Fibroblast of mammary gland (primary cell): ENCODE measurements around the gene BMP10.

ENCODE experiments used
- DNase-seq: peaks from one replicate; pipeline ENCODE4 v3.0.0-alpha.2; 2010; ENCODE audit warnings: low read depth
- H3K4me3 ChIP-seq: 2 replicates; pipeline ENCODE4 v1.5.1; 2011; ENCODE audit warnings: low read depth, mild to moderate bottlenecking, low read length, moderate library complexity; ENCODE audit not compliant: control insufficient read depth
- CTCF ChIP-seq: conservative IDR thresholded peaks from 2 replicates; pipeline ENCODE4 v1.5.1; 2011; ENCODE audit warnings: low read depth, low read length, inconsistent platforms; ENCODE audit not compliant: control insufficient read depth, insufficient read depth

Gene BMP10

GRCh38 chr2:68889500-68889899 lies 18.3 kb upstream of the BMP10 start:
- TF ChIP-seq CTCF = no peak
- no peak overlapping the region for H3K4me3 ChIP-seq
- DNase-seq = no peak

DNA sequence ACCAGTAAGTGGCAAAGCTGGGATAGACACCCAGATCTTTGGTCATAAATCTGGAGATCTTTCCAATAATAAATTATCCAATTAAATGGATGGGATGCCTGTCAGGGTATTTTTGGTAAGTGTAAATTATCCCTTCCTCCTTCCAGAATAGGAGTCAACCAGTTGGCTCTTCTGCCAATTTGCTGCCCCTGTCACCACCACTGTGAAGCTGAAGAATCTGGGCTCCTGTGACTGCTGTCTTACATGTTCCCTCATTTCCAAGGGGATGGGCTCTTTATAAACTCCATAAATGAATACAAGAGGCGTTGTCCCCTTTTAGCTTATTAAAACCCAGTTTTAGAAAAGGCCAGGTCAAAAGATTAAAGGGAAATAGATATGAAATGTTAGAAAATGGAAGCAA lies 17.8 kb upstream of the BMP10 start:
- DNase-seq = no peak
- TF ChIP-seq CTCF = no peak
- H3K4me3 ChIP-seq = no peak overlapping the region

DNA sequence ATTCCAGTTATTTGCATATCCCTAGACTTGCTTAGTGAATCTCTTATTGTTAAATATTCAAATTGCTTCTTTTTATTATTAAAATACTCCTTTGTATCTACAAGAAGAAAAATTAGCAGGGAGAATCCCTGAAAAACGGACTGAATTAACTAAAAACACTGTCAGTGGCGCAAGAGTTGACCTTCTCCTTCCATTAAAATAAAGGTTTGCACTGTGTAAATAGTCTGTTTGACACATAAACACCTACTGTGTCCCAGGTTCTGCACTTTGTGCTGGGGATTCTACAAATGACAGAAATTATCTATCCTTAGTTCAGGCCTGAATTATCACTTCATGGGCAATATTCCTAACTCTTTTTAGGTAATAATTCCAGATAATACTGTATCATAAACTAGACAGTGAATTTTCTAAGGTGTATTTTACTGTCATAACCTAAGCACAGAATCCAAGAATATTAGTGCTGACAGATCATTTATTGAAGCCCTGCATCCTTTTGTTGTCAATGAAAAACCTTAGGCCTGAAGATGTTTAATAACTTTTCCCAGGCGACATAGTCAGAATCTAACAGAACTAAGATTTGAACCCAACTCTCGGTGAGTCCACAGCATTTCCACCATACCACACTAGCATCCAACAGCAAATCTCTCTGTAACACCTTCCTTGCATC lies 17.0 kb upstream of the BMP10 start:
- H3K4me3 ChIP-seq = no peak overlapping the region
- no peak for TF ChIP-seq CTCF
- no peak for DNase-seq

DNA sequence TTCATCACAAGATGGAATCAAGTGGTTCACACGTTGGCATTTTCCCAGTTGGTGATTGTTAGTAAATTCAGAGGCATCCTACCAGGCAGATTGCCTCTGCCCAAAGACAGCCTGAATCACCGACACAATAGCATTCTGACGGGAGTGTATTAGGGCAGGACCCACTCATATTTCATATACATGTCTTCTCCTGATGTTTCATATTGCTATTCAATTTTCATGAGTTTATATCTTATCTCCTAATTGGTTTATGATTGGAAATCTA lies 14.5 kb upstream of the BMP10 start:
- TF ChIP-seq CTCF = no peak
- no peak for DNase-seq
- no peak overlapping the region for H3K4me3 ChIP-seq

DNA sequence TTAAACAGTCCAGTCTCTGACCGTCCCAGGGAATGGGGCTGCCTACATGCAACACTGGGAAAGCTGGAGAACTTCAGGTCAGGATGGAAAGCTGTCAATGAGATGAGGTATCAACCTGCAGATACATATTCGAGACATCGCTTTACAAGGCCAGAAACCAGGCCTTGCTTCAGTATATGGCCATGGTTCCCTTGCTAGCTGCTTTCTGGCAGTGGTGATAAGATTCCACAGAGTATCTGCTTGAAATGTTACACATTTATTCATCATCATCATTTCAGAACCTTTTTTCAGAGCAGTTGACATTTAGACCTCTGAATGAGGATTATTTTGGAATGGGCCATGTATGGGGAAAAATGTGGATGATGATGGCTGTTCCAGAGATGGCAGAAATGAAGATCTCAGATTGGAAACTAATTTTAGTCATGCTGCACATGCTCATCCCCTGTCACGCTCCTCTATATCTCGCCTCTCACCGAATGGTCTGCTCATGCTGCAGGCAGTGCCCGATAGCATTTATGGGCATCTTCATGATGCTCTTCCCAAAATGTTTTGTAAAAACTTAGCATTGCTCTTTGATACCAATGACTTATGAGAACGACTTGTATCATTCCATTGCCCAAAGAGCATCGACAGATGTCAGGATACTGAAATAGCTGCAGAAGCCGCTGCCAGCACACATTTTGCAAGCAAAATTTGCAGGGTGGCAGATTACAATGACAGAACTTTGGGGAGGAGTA lies 14.0 kb upstream of the BMP10 start:
- H3K4me3 ChIP-seq = no peak overlapping the region
- DNase-seq = no peak
- no peak for TF ChIP-seq CTCF

- no peak for TF ChIP-seq CTCF
- no peak for DNase-seq
- no peak overlapping the region for H3K4me3 ChIP-seq
Measured at GRCh38 chr2:68880213-68880612, 9.0 kb upstream of the BMP10 start.
